ENCODE results near the gene RABGAP1. TPM values are rescaled to one million over a fixed set of nuclear protein-coding genes. Genes with fewer than 3 reads are reported as not detected.

Gene RABGAP1
- 44.5 and 47.7 TPM in 2 replicates for total RNA-seq

GRCh38 chr9:122940749-122941581, at the start of gene RABGAP1:
Gene RABGAP1, plus strand, starts transcription at chr9:122941020. Its CDS starts 16,040 bp downstream, at chr9:122957060.

GRCh38 chr9:122904823-122905710, 35.8 kb upstream of the RABGAP1 start, which contains the start of gene RC3H2:
Gene RC3H2, minus strand, starts transcription at chr9:122905359. Its CDS starts 7,850 bp downstream, at chr9:122897509.

GRCh38 chr9:122912964-122913673, 27.7 kb upstream of the RABGAP1 start, which contains the start of gene ZBTB6:
Gene ZBTB6, minus strand, starts transcription at chr9:122913323. Its CDS starts 1,251 bp downstream, at chr9:122912072.

GRCh38 chr9:122931226-122932121, 9.3 kb upstream of the RABGAP1 start, which contains the start of gene ZBTB26:
Gene ZBTB26, minus strand, starts transcription at chr9:122931512. Its CDS starts 11,578 bp downstream, at chr9:122919934.

GRCh38 chr9:123033352-123033751, 92.5 kb downstream of the RABGAP1 start, which contains the start of gene GPR21:
Gene GPR21, plus strand, starts transcription at chr9:123033667. Its CDS starts 900 bp downstream, at chr9:123034567.

Small RNA genes within 50 kb of the gene (small RNA-seq; reads per million reads assigned to genes)
- gene GPR21 (not detected), gene RNY1P15 (not detected)

Other genes with a start within 250 kb of the RABGAP1 start
- not detected in 2 replicates for gene OR1L4, start 217.0 kb upstream of the RABGAP1 start, total RNA-seq
- not detected in 2 replicates for gene OR1L6, start 198.7 kb upstream of the RABGAP1 start, total RNA-seq
- not detected in 2 replicates for gene OR5C1, start 152.1 kb upstream of the RABGAP1 start, total RNA-seq
- gene OR1K1, start 140.9 kb upstream of the RABGAP1 start, total RNA-seq, result not detected in 2 replicates
- gene PDCL, start 112.4 kb upstream of the RABGAP1 start, total RNA-seq, result 55.6 and 59.1 TPM in 2 replicates
- 86.9 and 88.0 TPM in 2 replicates for gene RC3H2, start 35.7 kb upstream of the RABGAP1 start, total RNA-seq
- gene ZBTB6, start 27.7 kb upstream of the RABGAP1 start, total RNA-seq, result 11.4 and 13.1 TPM in 2 replicates
- gene ZBTB26, start 9.5 kb upstream of the RABGAP1 start, total RNA-seq, result 4.7 and 5.6 TPM in 2 replicates
- gene GPR21, start 92.6 kb downstream of the RABGAP1 start, total RNA-seq, result 1.3 TPM in 2 replicates